Upper lobe of right lung (tissue), 1 donor: ENCODE measurements around the gene NELFB. TPM values are rescaled to one million over a fixed set of nuclear protein-coding genes. Genes with fewer than 3 reads are reported as not detected.

Experiments
- ATAC-seq: fragments of 200-7000 bp; cut with Tn5 transposase; one replicate; pipeline ENCODE4 v1.9.1; 2020; ENCODE audit warnings: mild to moderate bottlenecking, moderate library complexity
- DNase-seq: peaks from one replicate; pipeline ENCODE4 v3.0.0-alpha.2; 2020
- H3K27ac ChIP-seq: fragments of 200-600 bp; one replicate; pipeline ENCODE4 v1.8.0; 2022
- H3K27me3 ChIP-seq: fragments of 200-600 bp; one replicate; pipeline ENCODE4 v1.8.0; 2022; ENCODE audit warnings: mild to moderate bottlenecking
- H3K36me3 ChIP-seq: fragments of 200-600 bp; one replicate; pipeline ENCODE4 v1.8.0; 2022
- H3K4me1 ChIP-seq: fragments of 200-600 bp; one replicate; pipeline ENCODE4 v1.8.0; 2022
- H3K4me3 ChIP-seq: fragments of 200-600 bp; one replicate; pipeline ENCODE4 v1.8.0; 2022; ENCODE audit warnings: mild to moderate bottlenecking
- H3K9me3 ChIP-seq: fragments of 200-600 bp; one replicate; pipeline ENCODE4 v1.8.0; 2022
- CTCF ChIP-seq: fragments of 200-600 bp; IDR thresholded peaks from one replicate; pipeline ENCODE4 v1.8.0; 2022; ENCODE audit warnings: antibody characterized with exemption
- intact Hi-C: fragments of 100-400 bp; cut with DNase I; formaldehyde crosslinking; loops from one replicate; pipeline ENCODE4 v1.11.0; 2022
- total RNA-seq: library from RNA; stranded (reverse); fragmentation: NEBNext Ultra II Directional; extraction: Animal tissue kit (Norgen Biotek cat#: 25700); gene quantifications from one replicate; pipeline ENCODE4 v1.2.1, GENCODE V29; 2021
- donor health status: DM: no; HTN: yes; CAD: no; lungs with severe emphysema.

NELFB gene
- total RNA-seq, 1 donor from 2014 or later = 47.2 TPM

GRCh38 chr9:137319011-137319738, 64.0 kb downstream of the NELFB start:
- Histone ChIP-seq H3K9me3 (no peaks in the 10 kb centered on the region), H3K4me1 (peaks cover 28% of the 10 kb centered on the region), H3K27me3 (peaks cover 17% of the 10 kb centered on the region), H3K4me3 (no peak overlapping the region), H3K36me3 (no peaks in the 10 kb centered on the region), H3K27ac (peak overlapping the region; percentile 68)
- TF ChIP-seq CTCF = peak; percentile 41
- DNase-seq (no peak), ATAC-seq (peak; percentile 27)
- intact Hi-C loops = no loop called here

DNA sequence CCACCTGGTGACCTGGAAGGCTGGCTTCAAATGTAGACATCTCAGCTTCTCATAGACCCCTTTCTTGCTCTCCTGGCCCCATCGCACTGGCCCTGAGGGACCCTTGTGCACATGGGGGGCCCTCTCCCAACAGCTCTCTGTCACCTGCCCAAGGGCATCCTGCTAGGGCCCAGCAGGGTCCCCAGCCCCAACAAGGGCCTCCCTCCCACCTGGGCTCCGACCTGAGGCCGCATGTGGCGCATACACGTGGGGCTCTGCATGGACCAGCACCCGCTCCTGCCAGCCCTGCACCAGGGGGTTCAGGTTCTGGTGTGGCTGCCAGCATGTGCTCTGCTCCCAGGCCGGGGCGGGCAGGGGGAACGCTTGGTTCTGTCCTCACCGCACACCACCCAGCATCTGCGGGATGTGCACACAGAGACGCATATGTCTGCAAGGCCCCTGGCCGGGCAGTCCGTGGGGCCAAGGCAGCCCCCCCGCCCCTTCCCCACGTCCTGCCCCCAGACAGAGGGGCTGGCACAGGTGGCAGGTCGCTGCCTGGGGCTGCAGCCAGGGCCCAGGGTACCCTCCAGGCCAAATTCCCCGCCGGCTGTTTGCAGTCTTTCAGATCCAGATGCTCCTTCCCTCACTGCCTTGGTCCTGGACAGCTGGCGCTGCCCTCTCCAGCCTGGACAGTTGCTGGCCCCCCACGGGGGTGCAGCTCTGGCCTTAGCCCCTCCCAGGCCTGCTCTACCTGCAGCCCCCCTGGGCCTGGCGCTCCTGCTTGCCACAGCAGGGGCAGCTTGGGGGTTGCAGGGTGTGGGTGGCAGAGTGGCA, 64.8 kb downstream of the NELFB start:
- Histone ChIP-seq H3K27me3 (peaks cover 16% of the 10 kb centered on the region), H3K27ac (peak overlapping the region; percentile 6), H3K36me3 (no peaks in the 10 kb centered on the region), H3K4me3 (no peak overlapping the region), H3K4me1 (peaks cover 28% of the 10 kb centered on the region), H3K9me3 (no peaks in the 10 kb centered on the region)
- DNase-seq = no peak
- intact Hi-C loops = no loop called here
- no peak for ATAC-seq
- TF ChIP-seq CTCF = no peak

- intact Hi-C loops = no loop called here
- Histone ChIP-seq H3K27ac (peak overlapping the region; percentile 55), H3K9me3 (no peaks in the 10 kb centered on the region), H3K4me3 (no peak overlapping the region), H3K36me3 (no peaks in the 10 kb centered on the region), H3K4me1 (peaks cover 28% of the 10 kb centered on the region), H3K27me3 (peaks cover 9% of the 10 kb centered on the region)
- ATAC-seq = no peak
- peak; percentile 66 for DNase-seq
- TF ChIP-seq CTCF = no peak
Measured at GRCh38 chr9:137320555-137321384, 65.6 kb downstream of the NELFB start.

DNA sequence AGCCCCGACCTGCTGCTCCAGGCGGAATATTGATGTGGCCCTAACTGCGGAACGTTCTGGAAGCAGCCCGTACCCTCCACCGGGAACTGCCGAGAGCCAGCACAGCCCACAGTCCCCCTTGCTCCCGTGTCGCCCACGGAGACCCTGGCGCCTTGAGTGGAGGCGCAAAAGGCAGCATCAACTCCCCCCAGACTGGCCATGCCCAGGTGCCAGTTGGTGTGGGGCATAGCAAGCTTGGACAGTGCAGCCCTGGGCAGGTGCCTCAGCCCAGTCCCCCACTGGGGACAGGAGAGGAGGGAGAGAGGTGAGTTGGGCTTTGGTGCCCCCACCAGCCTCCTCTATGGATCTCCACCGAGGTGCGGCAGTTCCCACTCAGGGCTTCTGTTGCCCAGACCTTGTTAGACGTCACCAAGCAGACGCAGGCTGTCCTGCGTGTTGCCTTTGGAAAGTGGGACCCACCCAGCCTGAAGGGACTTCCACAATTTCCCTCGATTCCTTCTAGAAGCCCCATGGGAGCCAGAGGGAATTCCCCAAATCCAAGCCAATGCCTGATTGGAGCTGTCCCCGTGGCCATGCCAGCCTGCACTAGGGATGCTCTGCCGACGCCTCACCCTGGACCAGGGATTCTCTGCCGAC, 66.7 kb downstream of the NELFB start:
- no peak for TF ChIP-seq CTCF
- intact Hi-C loops = no loop called here

More for the DNA sequence above, 66.7 kb downstream of the NELFB start:
- DNase-seq (peak; percentile 52), ATAC-seq (no peak)
- Histone ChIP-seq H3K4me1 (peaks cover 21% of the 10 kb centered on the region), H3K9me3 (no peaks in the 10 kb centered on the region), H3K27me3 (peaks cover 2% of the 10 kb centered on the region), H3K36me3 (no peaks in the 10 kb centered on the region), H3K27ac (no peak overlapping the region), H3K4me3 (no peak overlapping the region)

Other genes with a start within 250 kb of the NELFB start
- gene ABCA2, start 227.1 kb upstream of the NELFB start, total RNA-seq = 44.3 TPM
- 0.81 TPM for gene FUT7, start 223.2 kb upstream of the NELFB start, total RNA-seq
- gene NPDC1, start 209.2 kb upstream of the NELFB start, total RNA-seq = 152 TPM
- 0.41 TPM for gene ENTPD2, start 201.3 kb upstream of the NELFB start, total RNA-seq
- gene SAPCD2, start 184.8 kb upstream of the NELFB start, total RNA-seq = 0.84 TPM
- 30.7 TPM for gene UAP1L1, start 177.8 kb upstream of the NELFB start, total RNA-seq
- 39.4 TPM for gene MAN1B1, start 168.3 kb upstream of the NELFB start, total RNA-seq
- gene DPP7, start 140.6 kb upstream of the NELFB start, total RNA-seq = 183 TPM
- gene GRIN1, start 116.2 kb upstream of the NELFB start, total RNA-seq = 0.64 TPM
- not detected for gene LRRC26, start 85.3 kb upstream of the NELFB start, total RNA-seq
- not detected for gene TMEM210, start 83.3 kb upstream of the NELFB start, total RNA-seq
- gene ANAPC2, start 66.8 kb upstream of the NELFB start, total RNA-seq = 51.4 TPM
- 55.5 TPM for gene SSNA1, start 66.7 kb upstream of the NELFB start, total RNA-seq
- 22.3 TPM for gene TPRN, start 54.6 kb upstream of the NELFB start, total RNA-seq
- gene TMEM203, start 49.7 kb upstream of the NELFB start, total RNA-seq = 28.7 TPM
- gene NDOR1, start 49.6 kb upstream of the NELFB start, total RNA-seq = 16.7 TPM
- 6.7 TPM for gene RNF208, start 33.1 kb upstream of the NELFB start, total RNA-seq
- gene CYSRT1, start 30.2 kb upstream of the NELFB start, total RNA-seq = 0.41 TPM
- 0.35 TPM for gene RNF224, start 27.8 kb upstream of the NELFB start, total RNA-seq
- 0.23 TPM for gene SLC34A3, start 24.4 kb upstream of the NELFB start, total RNA-seq
- 191 TPM for gene TUBB4B, start 14.0 kb upstream of the NELFB start, total RNA-seq
- not detected for gene STPG3, start 4.0 kb upstream of the NELFB start, total RNA-seq
- gene TOR4A, start 22.4 kb downstream of the NELFB start, total RNA-seq = 27.4 TPM
- gene NRARP, start 46.9 kb downstream of the NELFB start, total RNA-seq = 21.5 TPM
- gene EXD3, start 167.8 kb downstream of the NELFB start, total RNA-seq = 27.3 TPM
- 6.5 TPM for gene NOXA1, start 168.1 kb downstream of the NELFB start, total RNA-seq
- not detected for gene ENTPD8, start 186.0 kb downstream of the NELFB start, total RNA-seq
- 23.9 TPM for gene NSMF, start 204.0 kb downstream of the NELFB start, total RNA-seq